HG03135 (cell line): ENCODE measurements around the gene ANKRD50.

ENCODE experiments used
- ATAC-seq: cut with Tn5 transposase; IDR thresholded peaks from one replicate; pipeline ENCODE4 v1.9.1; 2021; ENCODE audit warnings: mild to moderate bottlenecking, moderate library complexity; ENCODE audit not compliant: unreplicated experiment

Gene ANKRD50, protein sequence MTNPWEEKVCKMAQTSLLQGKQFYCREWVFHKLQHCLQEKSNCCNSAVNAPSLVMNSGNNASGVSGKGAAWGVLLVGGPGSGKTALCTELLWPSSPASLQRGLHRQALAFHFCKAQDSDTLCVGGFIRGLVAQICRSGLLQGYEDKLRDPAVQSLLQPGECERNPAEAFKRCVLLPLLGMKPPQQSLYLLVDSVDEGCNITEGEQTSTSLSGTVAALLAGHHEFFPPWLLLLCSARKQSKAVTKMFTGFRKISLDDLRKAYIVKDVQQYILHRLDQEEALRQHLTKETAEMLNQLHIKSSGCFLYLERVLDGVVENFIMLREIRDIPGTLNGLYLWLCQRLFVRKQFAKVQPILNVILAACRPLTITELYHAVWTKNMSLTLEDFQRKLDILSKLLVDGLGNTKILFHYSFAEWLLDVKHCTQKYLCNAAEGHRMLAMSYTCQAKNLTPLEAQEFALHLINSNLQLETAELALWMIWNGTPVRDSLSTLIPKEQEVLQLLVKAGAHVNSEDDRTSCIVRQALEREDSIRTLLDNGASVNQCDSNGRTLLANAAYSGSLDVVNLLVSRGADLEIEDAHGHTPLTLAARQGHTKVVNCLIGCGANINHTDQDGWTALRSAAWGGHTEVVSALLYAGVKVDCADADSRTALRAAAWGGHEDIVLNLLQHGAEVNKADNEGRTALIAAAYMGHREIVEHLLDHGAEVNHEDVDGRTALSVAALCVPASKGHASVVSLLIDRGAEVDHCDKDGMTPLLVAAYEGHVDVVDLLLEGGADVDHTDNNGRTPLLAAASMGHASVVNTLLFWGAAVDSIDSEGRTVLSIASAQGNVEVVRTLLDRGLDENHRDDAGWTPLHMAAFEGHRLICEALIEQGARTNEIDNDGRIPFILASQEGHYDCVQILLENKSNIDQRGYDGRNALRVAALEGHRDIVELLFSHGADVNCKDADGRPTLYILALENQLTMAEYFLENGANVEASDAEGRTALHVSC (N-terminal part only)

DNA sequence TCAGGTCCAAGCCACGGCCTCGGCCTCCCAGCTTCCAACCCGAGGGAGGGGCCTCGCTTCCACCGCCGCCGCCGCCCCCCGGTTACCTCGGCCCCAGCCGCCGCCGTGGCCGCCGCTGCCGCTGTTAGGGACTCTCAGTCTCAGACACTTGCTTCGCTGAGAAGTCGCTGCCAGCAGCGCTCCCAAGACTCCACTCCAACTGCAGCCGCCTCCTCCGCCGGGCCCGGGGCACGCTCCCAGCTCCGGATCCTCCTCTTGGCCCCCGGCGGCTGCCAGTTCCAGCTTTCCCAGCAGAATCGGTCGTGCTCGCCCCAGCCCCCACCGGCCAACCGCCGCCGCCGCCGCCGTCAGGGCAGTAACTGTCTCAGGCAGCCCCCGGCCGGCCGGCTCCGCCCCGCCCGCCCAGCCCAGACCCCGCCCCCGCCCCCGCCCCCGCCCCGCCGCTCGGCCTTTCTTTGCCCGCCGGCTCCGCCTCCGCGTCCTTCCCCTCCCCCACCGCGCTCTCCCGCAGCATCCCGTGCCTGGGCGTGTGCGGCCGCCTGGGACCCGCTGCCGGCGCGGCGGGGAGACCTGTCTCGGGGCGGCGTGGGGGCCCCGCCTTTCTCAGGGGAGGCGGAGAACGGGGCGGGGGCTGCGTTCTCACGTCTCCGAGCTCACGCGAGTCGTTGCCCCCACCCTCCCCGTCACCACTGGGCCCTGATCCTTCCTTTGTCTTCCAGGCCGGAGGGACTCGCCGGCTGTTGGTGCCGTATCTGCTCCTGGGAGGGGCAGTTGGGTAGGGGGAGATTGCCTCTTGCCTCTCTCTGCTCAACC, at the start of gene ANKRD50:
Gene ANKRD50, minus strand, starts transcription at position 361 of the 813 bp plus-strand sequence. CDS start 2,221 bp downstream, outside the sequence.
- peak; percentile 76 for ATAC-seq

DNA sequence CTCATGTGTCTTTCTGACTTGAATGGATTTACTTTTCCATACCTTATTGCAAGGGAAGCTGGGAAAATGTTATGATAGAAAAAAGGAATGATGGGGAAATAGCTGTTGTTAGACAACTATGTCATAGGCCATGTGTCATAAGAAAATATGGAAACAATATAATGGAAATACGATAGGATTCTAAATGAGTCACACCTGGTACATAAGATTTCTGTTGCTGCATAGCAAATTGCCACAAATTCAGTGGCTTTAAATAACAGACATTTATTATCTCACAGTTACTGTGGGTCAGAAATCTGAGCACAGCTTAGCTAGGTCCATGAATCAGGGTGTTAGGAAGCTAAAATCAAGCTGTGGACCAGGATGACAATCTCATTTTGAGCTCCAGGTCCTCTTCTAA, 44.6 kb upstream of the ANKRD50 start:
- no peak for ATAC-seq

DNA sequence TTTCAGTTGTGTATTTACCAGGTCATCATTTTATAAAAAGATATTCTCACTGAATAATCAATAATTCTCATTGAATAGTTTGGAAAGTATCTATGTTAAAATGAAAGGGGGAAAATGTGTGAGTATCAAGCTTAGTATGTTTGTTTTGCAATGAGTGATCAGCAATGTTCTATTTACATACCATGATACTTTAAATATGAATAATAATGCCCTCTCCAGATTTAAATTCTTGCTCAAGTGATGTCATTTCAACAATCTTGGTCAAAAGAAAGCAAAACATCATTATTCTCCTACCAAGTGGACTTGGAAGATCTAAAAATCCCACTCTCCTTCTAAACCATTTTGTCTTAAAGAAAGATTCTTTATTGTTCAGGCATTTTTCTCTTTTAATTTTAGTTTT, 42.1 kb upstream of the ANKRD50 start:
- ATAC-seq: no peak

- no peak for ATAC-seq
Observed at GRCh38 chr4:124753941-124754581, 41.5 kb upstream of the ANKRD50 start.

DNA sequence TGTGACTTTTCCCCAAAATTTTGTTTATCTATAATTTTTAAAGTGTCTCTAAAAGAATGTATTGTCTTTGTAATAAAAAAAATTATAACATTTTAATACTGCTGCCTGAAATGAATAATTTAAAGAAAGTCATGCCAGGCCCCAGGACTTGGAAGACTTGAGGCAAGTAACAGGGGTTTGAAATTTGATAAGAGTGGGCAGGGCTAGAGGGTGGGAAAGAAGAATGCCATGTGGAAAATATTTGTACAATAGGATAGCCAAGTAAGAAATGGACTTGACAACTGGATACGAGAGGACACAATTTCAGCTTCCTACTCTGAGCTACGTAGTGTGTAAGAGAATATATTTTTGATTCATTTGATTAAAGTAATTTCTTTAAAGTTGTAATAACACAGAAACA, 36.9 kb upstream of the ANKRD50 start:
- ATAC-seq: no peak

GRCh38 chr4:124748965-124749364, 36.4 kb upstream of the ANKRD50 start:
- no peak for ATAC-seq

- ATAC-seq: no peak
Observed at GRCh38 chr4:124745985-124746801, 33.7 kb upstream of the ANKRD50 start.

GRCh38 chr4:124743711-124744110, 31.2 kb upstream of the ANKRD50 start:
- no peak for ATAC-seq

DNA sequence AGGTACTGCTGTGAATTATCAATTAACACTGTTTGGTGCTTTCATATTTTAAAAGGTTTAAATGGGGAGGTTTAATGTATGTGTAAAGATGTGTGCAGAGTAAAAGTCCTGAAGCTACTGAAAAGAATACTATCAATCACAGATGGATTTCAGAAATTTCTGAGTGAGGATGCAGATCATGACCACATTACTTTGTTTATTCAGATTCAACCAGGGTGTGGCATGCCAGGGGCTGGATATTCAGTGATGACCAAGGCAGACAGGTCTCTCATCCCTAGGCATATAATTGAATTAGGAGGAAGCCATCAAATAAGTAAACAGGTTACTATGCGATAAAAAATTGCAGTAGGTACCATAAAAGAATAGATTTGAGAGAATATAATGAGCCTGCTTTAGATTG, 28.0 kb upstream of the ANKRD50 start:
- no peak for ATAC-seq

- no peak for ATAC-seq
Observed at GRCh38 chr4:124738994-124739393, 26.5 kb upstream of the ANKRD50 start.

- ATAC-seq: no peak
Observed at GRCh38 chr4:124737619-124738018, 25.1 kb upstream of the ANKRD50 start.

- no peak for ATAC-seq
Observed at GRCh38 chr4:124736526-124736925, 24.0 kb upstream of the ANKRD50 start.

DNA sequence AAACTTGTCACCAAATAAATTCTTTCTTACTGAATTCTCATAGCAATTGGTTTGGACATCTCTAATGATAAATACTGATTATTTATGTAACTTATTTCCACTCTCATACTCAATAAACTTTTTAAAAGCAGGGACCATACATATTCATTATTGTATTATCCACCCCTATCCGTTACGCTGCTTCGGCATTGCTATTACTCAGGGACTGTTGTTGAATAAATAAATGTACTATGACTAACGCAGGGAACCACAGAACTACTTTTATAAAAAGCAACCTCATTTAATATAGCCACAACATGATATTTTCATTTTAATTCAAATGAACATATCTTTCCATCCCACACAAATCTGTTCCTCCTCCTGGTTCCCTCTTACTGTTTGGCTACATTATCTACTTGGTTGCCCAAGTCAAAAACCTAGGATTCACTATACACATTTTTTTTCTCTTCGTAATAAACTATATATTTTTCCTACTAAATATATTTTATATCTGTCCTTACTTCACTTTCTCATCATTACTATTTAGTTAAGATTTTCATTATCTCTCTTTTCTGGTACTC, 14.9 kb upstream of the ANKRD50 start:
- no peak for ATAC-seq

GRCh38 chr4:124726269-124726668, 13.7 kb upstream of the ANKRD50 start:
- ATAC-seq: no peak

- no peak for ATAC-seq
Observed at GRCh38 chr4:124722071-124722470, 9.5 kb upstream of the ANKRD50 start.

- ATAC-seq: no peak
Observed at GRCh38 chr4:124717101-124717500, 4.6 kb upstream of the ANKRD50 start.

GRCh38 chr4:124713185-124713592, 657 bp upstream of the ANKRD50 start:
- ATAC-seq: peak; percentile 41

DNA sequence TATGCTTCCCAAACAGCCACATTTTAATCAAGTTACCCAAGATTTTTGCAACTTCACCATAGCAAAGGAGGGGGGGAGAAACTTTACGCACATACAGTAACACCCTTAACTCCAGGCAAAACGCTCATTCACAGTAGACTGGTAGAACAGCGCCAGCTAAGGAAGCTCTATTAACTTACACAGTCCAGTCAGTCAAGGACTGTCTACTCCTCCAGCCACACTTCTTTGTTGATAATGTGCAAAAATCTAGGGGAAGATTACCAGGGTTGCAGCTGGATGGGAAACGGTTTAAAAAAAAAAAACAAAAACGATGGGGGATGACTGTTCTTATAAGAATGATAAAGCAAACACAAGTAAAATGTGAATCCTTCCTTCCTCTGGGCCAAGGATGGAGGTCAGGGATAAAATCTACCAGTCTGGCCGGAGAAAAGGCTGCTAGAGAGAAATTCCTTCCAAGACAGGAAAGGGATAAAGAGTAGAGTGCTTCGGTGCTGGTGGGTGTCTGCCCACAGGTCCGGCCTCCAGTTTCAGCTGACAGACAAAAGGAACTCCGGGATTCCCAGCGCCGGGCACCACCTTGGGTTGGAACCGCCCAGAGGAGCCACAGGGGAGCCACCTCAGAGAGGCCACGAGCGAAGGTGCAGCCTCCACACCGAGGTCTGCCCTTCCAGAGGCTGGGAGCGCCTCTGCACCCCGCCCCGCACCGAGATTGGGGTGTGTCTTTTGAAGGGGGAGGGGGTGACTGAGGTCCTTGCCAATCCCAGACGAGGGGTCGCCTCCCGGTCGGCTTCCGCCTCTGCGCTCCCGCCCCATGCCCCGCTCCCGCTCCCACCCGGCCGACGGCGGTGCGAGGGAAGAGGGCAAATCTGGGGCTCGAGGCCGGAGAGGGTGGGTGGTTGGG, 811 bp downstream of the ANKRD50 start:
- ATAC-seq: peak; percentile 21
